SK-N-SH treated with all-trans-retinoic acid at 6 μM for 48 hours (cell line): ENCODE data around the gene HCK.

Experiments
- ATAC-seq: fragments of 200-7000 bp; cut with Tn5 transposase; 3 replicates; pipeline ENCODE4 v1.9.1; 2020; ENCODE audit warnings: mild to moderate bottlenecking, moderate library complexity
- BACH2 ChIP-seq: fragments of 250-450 bp; sonication (Bioruptor Pico); IDR thresholded peaks from 2 replicates; pipeline ENCODE4 v1.9.0; 2021; ENCODE audit warnings: mild to moderate bottlenecking, borderline replicate concordance
- CSDC2 ChIP-seq: fragments of 250-450 bp; sonication (Bioruptor Pico); IDR thresholded peaks from 2 replicates; pipeline ENCODE4 v1.5.0; 2020; ENCODE audit warnings: mild to moderate bottlenecking, moderate library complexity
- ESRRG ChIP-seq: fragments of 250-450 bp; sonication (Bioruptor Pico); IDR thresholded peaks from 2 replicates; pipeline ENCODE4 v1.6.1; 2021; ENCODE audit warnings: mild to moderate bottlenecking
- GLIS3 ChIP-seq: fragments of 250-450 bp; sonication (Bioruptor Pico); IDR thresholded peaks from 2 replicates; pipeline ENCODE4 v1.5.0; 2020; ENCODE audit warnings: mild to moderate bottlenecking, moderate library complexity
- ISL1 ChIP-seq: fragments of 250-450 bp; sonication (Bioruptor Pico); IDR thresholded peaks from 2 replicates; pipeline ENCODE4 v2.1.2; 2022; ENCODE audit warnings: mild to moderate bottlenecking, moderate library complexity
- PATZ1 ChIP-seq: fragments of 250-450 bp; sonication (Bioruptor Pico); IDR thresholded peaks from 2 replicates; pipeline ENCODE4 v1.8.0; 2020; ENCODE audit warnings: mild to moderate bottlenecking, moderate library complexity, borderline replicate concordance
- PPARA ChIP-seq: fragments of 250-450 bp; sonication (Bioruptor Pico); IDR thresholded peaks from 2 replicates; pipeline ENCODE4 v1.5.0; 2020; ENCODE audit warnings: mild to moderate bottlenecking, borderline replicate concordance
- RARB ChIP-seq: fragments of 250-450 bp; sonication (Bioruptor Pico); IDR thresholded peaks from 2 replicates; pipeline ENCODE4 v1.8.0; 2021; ENCODE audit warnings: mild to moderate bottlenecking, moderate library complexity
- SNAI2 ChIP-seq: fragments of 250-450 bp; sonication (Bioruptor Pico); IDR thresholded peaks from 2 replicates; pipeline ENCODE4 v1.5.0; 2020; ENCODE audit warnings: mild to moderate bottlenecking, moderate library complexity
- TCF4 ChIP-seq: fragments of 250-450 bp; sonication (Bioruptor Pico); IDR thresholded peaks from 2 replicates; pipeline ENCODE4 v1.8.0; 2021; ENCODE audit warnings: mild to moderate bottlenecking, moderate library complexity, borderline replicate concordance
- TOX ChIP-seq: fragments of 250-450 bp; sonication (Bioruptor Pico); IDR thresholded peaks from 2 replicates; pipeline ENCODE4 v1.8.0; 2021; ENCODE audit warnings: mild to moderate bottlenecking, moderate library complexity, borderline replicate concordance
- ZC3H10 ChIP-seq: fragments of 250-450 bp; sonication (Bioruptor Pico); IDR thresholded peaks from 2 replicates; pipeline ENCODE4 v1.5.1; 2021; ENCODE audit warnings: mild to moderate bottlenecking, moderate library complexity
- ZFP3 ChIP-seq: fragments of 250-450 bp; sonication (Bioruptor Pico); IDR thresholded peaks from 2 replicates; pipeline ENCODE4 v1.5.0; 2020; ENCODE audit warnings: mild to moderate bottlenecking, moderate library complexity
- ZFP30 ChIP-seq: fragments of 450-650 bp; formaldehyde crosslinking; IDR thresholded peaks from 2 replicates; pipeline ENCODE4 v1.5.0; 2022; ENCODE audit warnings: mild to moderate bottlenecking, moderate library complexity
- ZNF565 ChIP-seq: fragments of 450-650 bp; formaldehyde crosslinking; conservative IDR thresholded peaks from 2 replicates; pipeline ENCODE4 v1.5.0; 2020; ENCODE audit warnings: low read depth, mild to moderate bottlenecking, moderate library complexity
- ZNF70 ChIP-seq: fragments of 450-650 bp; formaldehyde crosslinking; IDR thresholded peaks from 2 replicates; pipeline ENCODE4 v1.5.0; 2020; ENCODE audit warnings: mild to moderate bottlenecking, moderate library complexity
- TF ChIP-seq, protein P1 (sequence below): fragments of 250-450 bp; sonication (Bioruptor Pico); IDR thresholded peaks from 2 replicates; pipeline ENCODE4 v1.5.0; 2020; ENCODE audit warnings: mild to moderate bottlenecking, moderate library complexity
- TF ChIP-seq, protein P2 (sequence below): fragments of 250-450 bp; sonication (Bioruptor Pico); IDR thresholded peaks from 2 replicates; pipeline ENCODE4 v1.5.1; 2021; ENCODE audit warnings: mild to moderate bottlenecking, moderate library complexity

HCK gene

GRCh38 chr20:32045999-32046398 is 6.0 kb upstream of the HCK start:
- ATAC-seq: no peak
- TF ChIP-seq ESRRG (CRISPR knock-in tag): no peak
- TF ChIP-seq ZFP30: no peak
- no peak for TF ChIP-seq ZFP3 (CRISPR knock-in tag)
- TF ChIP-seq, protein P1, sequence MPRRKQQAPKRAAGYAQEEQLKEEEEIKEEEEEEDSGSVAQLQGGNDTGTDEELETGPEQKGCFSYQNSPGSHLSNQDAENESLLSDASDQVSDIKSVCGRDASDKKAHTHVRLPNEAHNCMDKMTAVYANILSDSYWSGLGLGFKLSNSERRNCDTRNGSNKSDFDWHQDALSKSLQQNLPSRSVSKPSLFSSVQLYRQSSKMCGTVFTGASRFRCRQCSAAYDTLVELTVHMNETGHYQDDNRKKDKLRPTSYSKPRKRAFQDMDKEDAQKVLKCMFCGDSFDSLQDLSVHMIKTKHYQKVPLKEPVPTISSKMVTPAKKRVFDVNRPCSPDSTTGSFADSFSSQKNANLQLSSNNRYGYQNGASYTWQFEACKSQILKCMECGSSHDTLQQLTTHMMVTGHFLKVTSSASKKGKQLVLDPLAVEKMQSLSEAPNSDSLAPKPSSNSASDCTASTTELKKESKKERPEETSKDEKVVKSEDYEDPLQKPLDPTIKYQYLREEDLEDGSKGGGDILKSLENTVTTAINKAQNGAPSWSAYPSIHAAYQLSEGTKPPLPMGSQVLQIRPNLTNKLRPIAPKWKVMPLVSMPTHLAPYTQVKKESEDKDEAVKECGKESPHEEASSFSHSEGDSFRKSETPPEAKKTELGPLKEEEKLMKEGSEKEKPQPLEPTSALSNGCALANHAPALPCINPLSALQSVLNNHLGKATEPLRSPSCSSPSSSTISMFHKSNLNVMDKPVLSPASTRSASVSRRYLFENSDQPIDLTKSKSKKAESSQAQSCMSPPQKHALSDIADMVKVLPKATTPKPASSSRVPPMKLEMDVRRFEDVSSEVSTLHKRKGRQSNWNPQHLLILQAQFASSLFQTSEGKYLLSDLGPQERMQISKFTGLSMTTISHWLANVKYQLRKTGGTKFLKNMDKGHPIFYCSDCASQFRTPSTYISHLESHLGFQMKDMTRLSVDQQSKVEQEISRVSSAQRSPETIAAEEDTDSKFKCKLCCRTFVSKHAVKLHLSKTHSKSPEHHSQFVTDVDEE: no peak
- TF ChIP-seq ISL1 (CRISPR knock-in tag): no peak
- TF ChIP-seq BACH2 (CRISPR knock-in tag): no peak

DNA sequence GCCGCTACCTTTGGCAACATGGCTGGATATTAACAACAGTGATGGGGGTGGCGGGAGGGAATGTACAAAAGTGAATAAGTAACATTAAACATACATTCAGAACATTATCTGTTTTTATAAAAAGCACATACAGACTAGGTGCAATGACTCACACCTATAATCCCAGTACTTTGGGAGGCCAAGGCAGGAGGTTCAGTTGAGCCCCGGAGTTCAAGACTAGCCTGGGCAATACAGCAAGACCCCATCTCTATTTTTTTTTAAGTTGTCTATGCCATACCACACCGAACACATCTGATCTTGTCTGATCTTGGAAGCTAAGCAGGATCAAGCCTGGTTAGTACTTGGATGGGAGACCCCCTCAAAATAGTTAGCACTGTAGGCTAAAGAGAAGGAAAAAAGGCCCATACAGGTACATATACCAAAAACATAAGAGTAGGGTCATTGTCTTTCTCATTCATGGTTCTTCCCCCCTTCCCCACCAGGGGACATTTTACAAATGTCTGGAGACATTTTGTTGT is 1.7 kb upstream of the HCK start:
- TF ChIP-seq RARB (CRISPR knock-in tag) (no peak), PATZ1 (CRISPR knock-in tag) (no peak), ZFP3 (CRISPR knock-in tag) (no peak), BACH2 (CRISPR knock-in tag) (no peak), TCF4 (CRISPR knock-in tag) (no peak)
- no peak for ATAC-seq

GRCh38 chr20:32050851-32051556 is 1.0 kb upstream of the HCK start:
- TF ChIP-seq, protein P2, sequence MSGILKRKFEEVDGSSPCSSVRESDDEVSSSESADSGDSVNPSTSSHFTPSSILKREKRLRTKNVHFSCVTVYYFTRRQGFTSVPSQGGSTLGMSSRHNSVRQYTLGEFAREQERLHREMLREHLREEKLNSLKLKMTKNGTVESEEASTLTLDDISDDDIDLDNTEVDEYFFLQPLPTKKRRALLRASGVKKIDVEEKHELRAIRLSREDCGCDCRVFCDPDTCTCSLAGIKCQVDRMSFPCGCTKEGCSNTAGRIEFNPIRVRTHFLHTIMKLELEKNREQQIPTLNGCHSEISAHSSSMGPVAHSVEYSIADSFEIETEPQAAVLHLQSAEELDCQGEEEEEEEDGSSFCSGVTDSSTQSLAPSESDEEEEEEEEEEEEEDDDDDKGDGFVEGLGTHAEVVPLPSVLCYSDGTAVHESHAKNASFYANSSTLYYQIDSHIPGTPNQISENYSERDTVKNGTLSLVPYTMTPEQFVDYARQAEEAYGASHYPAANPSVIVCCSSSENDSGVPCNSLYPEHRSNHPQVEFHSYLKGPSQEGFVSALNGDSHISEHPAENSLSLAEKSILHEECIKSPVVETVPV (CRISPR knock-in tag): no peak
- no peak for ATAC-seq

GRCh38 chr20:32051720-32052089 is 337 bp upstream of the HCK start:
- TF ChIP-seq ZNF565 (CRISPR knock-in tag): no peak
- TF ChIP-seq ISL1 (CRISPR knock-in tag): no peak
- no peak for TF ChIP-seq ZC3H10 (CRISPR knock-in tag)
- no peak for TF ChIP-seq PPARA (CRISPR knock-in tag)
- TF ChIP-seq, protein P1: no peak
- no peak for TF ChIP-seq TOX (CRISPR knock-in tag)
- no peak for TF ChIP-seq GLIS3 (CRISPR knock-in tag)
- TF ChIP-seq, protein P2 (CRISPR knock-in tag): no peak
- no peak for TF ChIP-seq ZFP30
- no peak for TF ChIP-seq CSDC2 (CRISPR knock-in tag)
- no peak for TF ChIP-seq ESRRG (CRISPR knock-in tag)
- no peak for TF ChIP-seq ZNF70 (CRISPR knock-in tag)
- TF ChIP-seq RARB (CRISPR knock-in tag): no peak
- no peak for TF ChIP-seq ZFP3 (CRISPR knock-in tag)
- TF ChIP-seq TCF4 (CRISPR knock-in tag): no peak
- no peak for TF ChIP-seq SNAI2
- ATAC-seq: no peak
